A673 (cell line): Measurements from ENCODE around the gene ROBO3. TPM values are rescaled to one million over a fixed set of nuclear protein-coding genes. Genes with fewer than 3 reads are reported as not detected.

Source experiments
- BruUV-seq: library from RNA; stranded (reverse); fragments of 400-500 nt; replicated peaks from 2 replicates; lab custom pipeline; 2021; lab: Mats Ljungman, UMichigan
- CTCF ChIA-PET: fragments of 300-600 bp; sonication (Branson Sonifier 250); formaldehyde crosslinking; loops from one replicate; lab custom pipeline; 2022; ENCODE audit warnings: antibody characterized with exemption; lab: Charles Lee
- POLR2A ChIA-PET: fragments of 300-600 bp; sonication (Branson Sonifier 250); formaldehyde crosslinking; loops from one replicate; lab custom pipeline; 2022; ENCODE audit warnings: antibody characterized with exemption; ENCODE audit not compliant: low non-redundant PET; lab: Charles Lee
- DNase-seq: peaks from one replicate; pipeline ENCODE4 v3.0.0-alpha.2; 2015; ENCODE audit warnings: low spot score
- H3K27ac ChIP-seq: fragments of 200-600 bp; sonication (generic); 2 replicates; pipeline ENCODE4 v1.5.1; 2016; ENCODE audit warnings: mixed run types, low read depth, mild to moderate bottlenecking, mixed read lengths, antibody characterized with exemption, low read length; ENCODE audit not compliant: poor library complexity, severe bottlenecking
- H3K27me3 ChIP-seq: fragments of 200-600 bp; sonication (generic); replicated peaks from 2 replicates; pipeline ENCODE4 v1.6.1; 2017; ENCODE audit warnings: mixed run types, low read depth, mild to moderate bottlenecking, mixed read lengths, antibody characterized with exemption, low read length; ENCODE audit not compliant: insufficient read depth, poor library complexity
- H3K36me3 ChIP-seq: fragments of 200-600 bp; sonication (generic); 2 replicates; pipeline ENCODE4 v1.6.1; 2016; ENCODE audit warnings: mixed run types, mild to moderate bottlenecking, mixed read lengths, antibody characterized with exemption, low read length; ENCODE audit not compliant: insufficient read depth, poor library complexity, severe bottlenecking
- H3K4me1 ChIP-seq: fragments of 200-600 bp; sonication (generic); 2 replicates; pipeline ENCODE4 v1.6.1; 2017; ENCODE audit warnings: mixed run types, mild to moderate bottlenecking, mixed read lengths, antibody characterized with exemption, low read length; ENCODE audit not compliant: insufficient read depth, poor library complexity, severe bottlenecking
- H3K4me3 ChIP-seq: fragments of 200-600 bp; sonication (generic); 2 replicates; pipeline ENCODE4 v1.5.1; 2016; ENCODE audit warnings: low read depth, mixed run types, mild to moderate bottlenecking, mixed read lengths, low read length; ENCODE audit not compliant: poor library complexity, severe bottlenecking
- H3K9me3 ChIP-seq: fragments of 200-600 bp; sonication (generic); 2 replicates; pipeline ENCODE4 v1.6.1; 2016; ENCODE audit warnings: mixed run types, low read depth, mild to moderate bottlenecking, mixed read lengths, antibody characterized with exemption, low read length; ENCODE audit not compliant: poor library complexity, severe bottlenecking
- CTCF ChIP-seq: fragments of 300-800, 200-600 bp; sonication (generic); conservative IDR thresholded peaks from 2 replicates; pipeline ENCODE4 v1.5.1; 2017; ENCODE audit warnings: low read depth, mild to moderate bottlenecking, antibody characterized with exemption, low read length, moderate library complexity, mixed read lengths
- EZH2 ChIP-seq: fragments of 200-600 bp; sonication (generic); IDR thresholded peaks from 2 replicates; pipeline ENCODE4 v1.6.1; 2017; ENCODE audit warnings: borderline replicate concordance, low read depth, mild to moderate bottlenecking, mixed read lengths, antibody characterized with exemption, low read length; ENCODE audit not compliant: poor library complexity, severe bottlenecking
- intact Hi-C: fragments of 100-400 bp; cut with micrococcal nuclease; formaldehyde crosslinking; loops from one replicate; pipeline ENCODE4 v1.10.0; 2022; ENCODE audit not compliant: unreplicated experiment
- total RNA-seq: library from RNA; stranded (reverse); gene quantifications from 2 replicates; pipeline ENCODE4 v1.2.3, GENCODE V29; 2021

Gene ROBO3
- total RNA-seq, 1 experiment from 2014 or later = 2.3 TPM

- no peak overlapping the region for H3K27ac ChIP-seq
- H3K36me3 ChIP-seq = no peaks in the 10 kb centered on the region
- no peaks in the 10 kb centered on the region for H3K9me3 ChIP-seq
- CTCF ChIA-PET = interaction anchor here (0.7 kb wide), 1 partner anchor 202 kb away, joined by 3 read pairs; no protein-coding TSS in a partner anchor
- intact Hi-C loops = no loop called here
- BruUV-seq = no TSS peak
- H3K4me3 ChIP-seq = no peak overlapping the region
- no peaks in the 10 kb centered on the region for H3K4me1 ChIP-seq
- no peak for DNase-seq
- peaks cover 55% of the 10 kb centered on the region for H3K27me3 ChIP-seq
- POLR2A ChIA-PET = no interaction called here
- TF ChIP-seq EZH2 (no peak), CTCF (no peak)
Observed at GRCh38 chr11:124872741-124873140, 7.5 kb downstream of the ROBO3 start.

- H3K4me1 ChIP-seq = no peaks in the 10 kb centered on the region
- intact Hi-C loops = no loop called here
- no peak overlapping the region for H3K4me3 ChIP-seq
- DNase-seq = no peak
- H3K36me3 ChIP-seq = no peaks in the 10 kb centered on the region
- H3K27ac ChIP-seq = no peak overlapping the region
- ChIA-PET POLR2A (no interaction called here), CTCF (interaction anchor here (0.6 kb wide), 1 partner anchor 16 kb away, joined by 3 read pairs; no protein-coding TSS in a partner anchor)
- BruUV-seq = no TSS peak
- H3K27me3 ChIP-seq = peaks cover 43% of the 10 kb centered on the region
- TF ChIP-seq EZH2 (no peak), CTCF (no peak)
- no peaks in the 10 kb centered on the region for H3K9me3 ChIP-seq
Observed at GRCh38 chr11:124873951-124874350, 8.7 kb downstream of the ROBO3 start.

- no TSS peak for BruUV-seq
- Histone ChIP-seq H3K4me3 (no peak overlapping the region), H3K27me3 (peaks cover 35% of the 10 kb centered on the region), H3K9me3 (no peaks in the 10 kb centered on the region), H3K4me1 (no peaks in the 10 kb centered on the region), H3K27ac (no peak overlapping the region), H3K36me3 (no peaks in the 10 kb centered on the region)
- intact Hi-C loops = no loop called here
- no peak for DNase-seq
- CTCF ChIA-PET = no interaction called here
- no peak for TF ChIP-seq CTCF
- no peak for TF ChIP-seq EZH2
- POLR2A ChIA-PET = no interaction called here
Observed at GRCh38 chr11:124874571-124875255, 9.5 kb downstream of the ROBO3 start.
